Right kidney (tissue), 9 donors: ENCODE data around the gene ARL6IP1.

Experiments used
- DNase-seq: peaks from one replicate; pipeline ENCODE4 v3.0.0-alpha.2; 2016
- long read RNA-seq, 8 donors: transcript quantifications; one replicate each; lab custom pipeline, GENCODE V29; 2026

ARL6IP1 gene
- long read RNA-seq, donor 1, transcript ARL6IP1-201 (6 exons, 2,409 nt): major isoform, 177 of 219 reads
- long read RNA-seq, donor 1, transcript ARL6IP1-206 (2 exons, 806 nt): minor isoform, 5 of 219 reads
- long read RNA-seq, donor 1, partial matches to known transcripts: 14 of 219 reads
- long read RNA-seq, donor 1, other reads (novel, unspliced or antisense): 15 of 219 reads
- long read RNA-seq, donor 2, transcript ARL6IP1-201 (6 exons, 2,409 nt): major isoform, 126 of 164 reads
- long read RNA-seq, donor 2, transcript ARL6IP1-207 (3 exons, 581 nt): minor isoform, 6 of 164 reads
- long read RNA-seq, donor 2, transcript ARL6IP1-208 (4 exons, 778 nt): minor isoform, 5 of 164 reads
- long read RNA-seq, donor 2, transcript ARL6IP1-206 (2 exons, 806 nt): minor isoform, 5 of 164 reads
- long read RNA-seq, donor 2, partial matches to known transcripts: 22 of 164 reads
- long read RNA-seq, donor 2, other reads (novel, unspliced or antisense): 0 of 164 reads
- long read RNA-seq, donor 3, transcript ARL6IP1-201 (6 exons, 2,409 nt): major isoform, 68 of 83 reads
- long read RNA-seq, donor 3, partial matches to known transcripts: 5 of 83 reads
- long read RNA-seq, donor 3, other reads (novel, unspliced or antisense): 6 of 83 reads
- long read RNA-seq, donor 4, transcript ARL6IP1-201 (6 exons, 2,409 nt): major isoform, 128 of 151 reads
- long read RNA-seq, donor 4, partial matches to known transcripts: 17 of 151 reads
- long read RNA-seq, donor 4, other reads (novel, unspliced or antisense): 0 of 151 reads
- long read RNA-seq, donor 5, transcript ARL6IP1-201 (6 exons, 2,409 nt): major isoform, 171 of 202 reads
- long read RNA-seq, donor 5, transcript ARL6IP1-207 (3 exons, 581 nt): minor isoform, 5 of 202 reads
- long read RNA-seq, donor 5, partial matches to known transcripts: 20 of 202 reads
- long read RNA-seq, donor 5, other reads (novel, unspliced or antisense): 0 of 202 reads
- long read RNA-seq, donor 6, transcript ARL6IP1-201 (6 exons, 2,409 nt): major isoform, 115 of 163 reads
- long read RNA-seq, donor 6, transcript ARL6IP1-206 (2 exons, 806 nt): minor isoform, 8 of 163 reads
- long read RNA-seq, donor 6, transcript ARL6IP1-207 (3 exons, 581 nt): minor isoform, 5 of 163 reads
- long read RNA-seq, donor 6, partial matches to known transcripts: 27 of 163 reads
- long read RNA-seq, donor 6, other reads (novel, unspliced or antisense): 6 of 163 reads
- long read RNA-seq, donor 7: 0 reads
- long read RNA-seq, donor 8, transcript ARL6IP1-206 (2 exons, 806 nt): minor isoform, 8 of 206 reads
- long read RNA-seq, donor 8, transcript ARL6IP1-201 (6 exons, 2,409 nt): major isoform, 168 of 206 reads
- long read RNA-seq, donor 8, partial matches to known transcripts: 18 of 206 reads
- long read RNA-seq, donor 8, other reads (novel, unspliced or antisense): 7 of 206 reads

DNA sequence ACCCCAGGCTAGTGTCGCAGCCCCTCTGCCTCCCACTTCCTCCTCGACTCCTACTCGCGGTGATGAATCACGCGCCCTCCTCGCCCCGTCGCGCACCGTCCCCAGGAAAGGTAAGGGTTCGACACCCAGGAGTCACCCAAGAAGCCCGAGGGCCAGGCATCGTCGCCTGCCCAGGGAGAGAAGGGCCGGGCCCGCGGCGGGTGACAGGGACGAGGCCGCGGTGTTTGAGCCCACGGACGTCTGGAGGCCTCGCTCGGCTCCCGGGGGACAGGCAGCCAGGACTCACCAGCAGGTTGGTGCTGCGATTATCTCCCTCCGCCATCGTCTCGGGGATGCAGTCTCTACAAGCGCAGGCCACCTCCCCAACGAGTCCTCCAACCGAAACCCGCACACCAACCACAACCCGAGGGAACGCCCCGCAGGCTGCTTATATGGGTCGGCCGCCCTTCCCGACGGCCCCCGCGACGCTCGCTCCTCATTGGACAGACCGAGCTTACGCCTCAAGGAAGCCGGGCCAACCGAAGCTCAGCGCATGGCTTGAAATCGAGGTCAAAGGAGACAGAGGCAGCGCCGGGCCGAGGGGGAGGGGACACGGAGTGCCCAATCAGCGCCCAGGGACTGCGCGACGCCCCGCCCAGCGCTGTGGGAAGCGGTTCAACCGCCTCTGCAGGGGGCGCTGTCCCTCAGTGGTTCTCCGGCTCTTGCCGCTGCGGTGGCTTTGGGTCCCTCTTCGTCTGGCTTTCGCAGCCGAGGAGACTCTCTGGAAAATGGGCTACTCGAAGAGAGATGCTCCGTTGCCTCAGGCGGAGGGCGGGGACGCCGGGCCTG, at the start of gene ARL6IP1:
ARL6IP1 (minus strand) TSS at position 405 of the 828 bp plus-strand sequence; CDS start at position 322, 83 bp downstream.
- DNase-seq: peak; percentile 97

DNA sequence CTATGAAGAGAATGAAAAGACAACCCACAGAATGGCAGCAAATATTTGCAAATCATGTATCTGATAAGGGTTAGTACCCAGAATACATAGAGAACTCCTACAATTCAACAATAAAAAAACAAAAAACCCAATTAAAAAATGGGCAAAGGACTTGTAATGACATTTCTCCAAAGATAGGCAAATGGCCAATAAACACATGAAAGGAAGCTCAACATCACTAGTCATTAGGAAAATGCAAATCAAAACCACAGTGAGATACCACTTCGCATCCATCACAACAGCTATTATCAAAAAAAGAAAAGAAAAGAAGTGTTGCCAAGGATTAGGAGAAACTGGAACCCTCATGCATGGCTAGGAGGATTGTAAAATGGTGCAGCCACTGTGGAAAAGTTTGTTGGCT, 45.1 kb upstream of the ARL6IP1 start:
- no peak for DNase-seq

- no peak for DNase-seq
Measured at GRCh38 chr16:18842565-18842964, 41.2 kb upstream of the ARL6IP1 start.

GRCh38 chr16:18841833-18842525, 40.6 kb upstream of the ARL6IP1 start:
- DNase-seq: no peak

DNA sequence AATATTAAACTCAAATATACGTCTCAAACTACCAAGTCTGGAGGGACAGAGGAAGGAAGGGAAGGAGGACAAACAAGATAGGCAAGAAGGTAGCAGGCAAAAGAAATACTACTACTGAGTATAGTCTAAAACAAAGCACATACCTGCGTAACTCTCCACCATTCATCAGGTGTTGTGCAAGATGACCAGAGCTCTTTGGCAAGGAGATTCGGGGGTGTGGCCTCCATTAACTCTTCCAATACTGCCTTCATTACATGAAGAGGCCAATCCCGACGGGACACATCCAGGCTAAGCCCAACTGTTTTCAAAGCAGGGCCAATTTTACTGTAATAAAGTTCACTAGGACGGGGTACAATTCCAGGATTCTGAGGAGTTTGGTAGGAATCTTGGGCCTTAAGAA, 38.2 kb upstream of the ARL6IP1 start:
- no peak for DNase-seq

DNA sequence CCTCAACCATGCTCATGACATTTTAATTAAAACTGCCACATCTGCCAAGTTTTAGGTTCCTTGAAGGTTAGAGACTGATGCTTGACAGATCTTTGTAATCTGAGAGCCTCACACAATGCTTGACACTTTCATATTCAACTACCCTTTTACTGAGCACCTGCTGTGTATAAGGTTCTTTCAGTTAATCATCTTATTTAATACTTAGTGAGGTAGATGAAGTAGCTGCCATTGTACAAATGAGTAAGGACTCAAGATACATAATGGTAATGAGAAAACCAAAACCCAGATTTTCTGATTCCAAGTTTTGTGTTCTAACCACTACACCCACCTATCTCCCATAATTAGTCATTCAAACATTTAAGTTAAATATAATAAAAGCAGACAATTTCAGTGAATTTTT, 35.4 kb upstream of the ARL6IP1 start:
- DNase-seq: no peak

DNA sequence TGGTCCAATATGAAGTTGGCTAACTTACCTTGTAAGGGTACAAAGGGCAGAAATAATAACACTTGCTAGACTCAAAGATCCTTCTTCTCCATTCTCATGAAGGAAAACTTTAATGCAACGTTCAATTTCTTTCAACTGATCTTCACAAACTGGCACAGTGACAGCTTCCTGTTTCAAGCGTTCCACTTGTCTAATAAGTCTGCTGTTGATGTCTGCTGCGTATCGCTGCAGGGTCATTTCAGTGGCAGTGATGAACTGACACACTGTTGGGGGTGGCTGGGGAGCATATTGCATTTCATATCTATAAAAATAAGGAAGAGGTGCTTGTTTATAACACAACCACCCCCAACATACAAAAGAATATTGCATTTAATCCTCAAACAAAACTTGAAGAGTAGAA, 33.5 kb upstream of the ARL6IP1 start:
- DNase-seq: no peak

- no peak for DNase-seq
Measured at GRCh38 chr16:18833707-18834505, 32.6 kb upstream of the ARL6IP1 start.

DNA sequence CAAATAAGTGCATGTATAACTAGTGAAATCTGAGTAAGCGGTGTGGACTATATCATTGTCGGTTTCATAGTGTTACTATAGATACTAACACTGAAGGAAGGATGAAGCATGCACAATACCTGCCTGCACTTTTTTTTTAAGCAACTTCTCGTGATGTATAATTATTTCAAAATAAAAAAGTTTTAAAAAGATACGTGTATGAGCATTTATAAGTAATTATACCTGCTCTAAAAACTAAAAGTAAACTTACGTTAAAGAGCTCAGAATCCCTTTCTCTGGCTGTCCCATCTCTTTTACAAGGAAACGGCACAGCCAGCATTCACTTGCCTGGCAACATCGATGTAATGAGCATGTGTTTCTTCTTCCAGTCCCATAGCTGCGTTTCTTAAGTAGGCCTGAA, 31.3 kb upstream of the ARL6IP1 start:
- no peak for DNase-seq

GRCh38 chr16:18832006-18832405, 30.7 kb upstream of the ARL6IP1 start:
- DNase-seq: no peak

DNA sequence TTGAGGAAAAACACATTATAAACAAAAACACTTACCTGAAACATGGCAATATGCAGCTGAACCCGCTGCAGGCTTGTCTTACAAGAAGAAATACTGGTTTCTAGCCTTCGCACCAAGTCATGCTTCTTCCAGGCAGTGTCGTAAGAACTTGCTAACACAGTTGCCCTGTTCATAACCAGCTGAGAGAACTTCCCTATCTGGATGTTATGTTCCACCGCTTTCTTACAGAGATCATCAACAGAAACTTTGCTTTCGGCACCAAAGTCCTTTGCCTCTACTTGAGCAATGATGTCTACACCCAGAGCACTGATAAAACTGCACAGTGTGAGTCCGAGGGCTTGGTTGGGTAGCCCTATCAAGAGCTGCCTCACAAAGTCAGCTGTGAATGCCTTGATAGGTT, 27.9 kb upstream of the ARL6IP1 start:
- no peak for DNase-seq

DNA sequence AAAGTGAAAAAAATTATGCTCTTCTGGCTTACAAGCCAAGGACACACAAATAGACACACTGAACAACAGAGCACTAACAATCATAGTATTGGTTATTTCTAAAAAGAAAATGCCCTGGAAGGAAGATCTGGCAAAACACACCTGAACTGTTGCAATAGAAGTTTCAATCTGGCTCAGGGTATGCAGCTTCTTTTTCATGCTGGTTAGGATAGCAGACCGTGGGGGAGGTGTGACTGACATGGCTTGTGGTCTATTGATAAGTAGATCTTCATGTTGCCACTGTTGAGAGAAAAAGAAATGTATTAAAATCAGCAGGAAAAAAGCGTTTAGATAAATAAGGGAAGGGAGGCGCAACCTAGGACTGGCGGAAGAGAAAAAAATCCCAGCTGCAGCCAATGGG, 26.5 kb upstream of the ARL6IP1 start:
- no peak for DNase-seq

DNA sequence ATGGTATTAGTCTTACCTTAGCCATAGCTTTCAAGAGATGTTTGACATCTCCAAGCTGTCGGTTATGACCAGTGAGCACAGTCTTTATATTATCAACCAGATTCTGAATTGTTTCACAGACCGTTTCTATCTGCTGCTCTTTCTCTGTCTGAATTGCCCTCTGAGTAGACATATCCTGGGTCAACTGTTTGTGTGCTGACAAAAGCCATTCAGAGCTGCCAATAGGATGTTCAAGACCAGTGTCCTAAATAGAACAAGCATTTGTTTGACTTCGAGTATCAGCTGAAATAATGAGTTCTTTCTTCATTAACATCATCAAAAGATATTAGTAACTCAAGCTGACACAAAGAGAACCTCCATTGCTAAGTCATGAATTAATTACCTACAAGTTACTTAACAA, 14.9 kb upstream of the ARL6IP1 start:
- DNase-seq: no peak

- DNase-seq: no peak
Measured at GRCh38 chr16:18811925-18812324, 10.6 kb upstream of the ARL6IP1 start.

DNA sequence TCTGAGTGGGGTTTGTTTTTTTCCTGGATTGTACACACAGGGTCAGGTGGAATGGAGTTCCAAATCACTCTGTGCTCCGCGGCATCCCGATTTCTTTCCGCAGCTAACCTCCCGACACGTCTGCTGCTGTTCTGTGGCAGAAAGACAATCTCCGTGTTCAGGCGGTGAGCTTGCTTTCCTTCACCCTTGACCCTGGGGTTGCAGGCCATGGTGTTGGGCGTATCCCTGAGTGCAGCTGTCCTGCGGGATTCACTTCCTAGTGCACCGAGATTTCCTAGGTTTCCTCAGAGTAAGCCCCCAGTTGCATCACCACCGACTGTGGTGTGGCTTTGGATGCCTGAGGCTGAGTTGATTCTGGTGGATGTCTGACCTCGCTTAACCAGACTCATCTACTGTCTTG, 7.8 kb upstream of the ARL6IP1 start:
- no peak for DNase-seq

GRCh38 chr16:18805257-18805773, 4.0 kb upstream of the ARL6IP1 start:
- no peak for DNase-seq

DNA sequence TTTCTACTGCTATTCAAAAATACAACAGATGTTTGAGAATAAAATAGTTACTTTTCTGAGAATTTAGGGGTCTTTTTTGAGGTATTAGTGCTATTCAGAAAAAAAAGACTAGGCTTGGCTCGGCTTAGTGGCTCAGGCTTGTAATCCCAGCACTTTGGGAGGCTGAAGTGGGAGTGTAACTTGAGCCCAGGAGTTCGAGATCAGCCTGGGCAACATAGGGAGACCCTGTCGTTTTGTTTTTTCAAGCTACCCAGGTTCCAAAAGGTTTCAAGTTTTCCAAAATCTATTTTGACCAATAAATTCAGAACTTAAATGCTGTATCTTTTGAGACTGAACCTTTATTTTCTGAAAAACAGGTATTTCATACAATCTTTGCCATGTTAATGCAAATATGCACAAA, 3.2 kb upstream of the ARL6IP1 start:
- DNase-seq: no peak

DNA sequence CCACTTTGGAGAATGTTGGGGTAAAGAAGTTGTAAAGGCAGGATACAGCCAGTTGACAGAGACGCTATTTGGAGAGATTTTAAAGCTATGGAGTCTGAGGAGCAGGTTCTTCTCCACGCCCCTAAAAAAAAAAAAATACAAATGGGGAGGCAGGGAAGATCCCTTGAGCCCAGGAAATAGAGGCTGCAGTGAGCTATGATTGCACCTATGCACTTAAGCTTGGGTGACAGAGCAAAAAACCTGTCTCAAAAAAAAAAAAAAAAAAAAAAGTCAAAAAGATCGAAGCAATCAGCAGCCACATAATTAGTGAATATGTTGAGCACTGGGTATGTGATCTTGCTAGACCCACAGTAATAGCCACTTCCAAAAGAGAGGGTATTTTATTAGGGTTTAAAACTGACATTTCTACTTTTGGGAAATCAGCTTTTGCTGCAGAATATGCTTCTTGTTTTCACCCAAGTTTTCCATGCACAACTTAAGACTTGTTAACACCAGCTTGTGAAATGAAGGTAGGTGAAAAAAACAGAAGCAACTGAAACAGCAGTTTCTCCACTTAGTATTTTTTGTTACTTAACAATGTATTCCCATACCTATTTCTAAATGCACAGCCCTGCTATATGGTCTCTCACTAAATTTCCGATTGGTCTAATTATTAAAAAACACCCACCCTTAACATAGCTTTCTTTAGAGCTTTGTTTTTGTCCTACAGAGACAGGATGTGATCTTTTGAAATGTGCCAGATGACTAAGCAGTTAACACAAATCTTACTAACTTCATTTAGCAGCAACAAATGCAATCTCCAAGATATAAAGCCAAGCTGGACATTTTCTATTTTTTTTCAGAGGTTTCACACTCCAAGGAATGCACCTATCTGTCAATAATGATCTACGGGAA, 2.5 kb upstream of the ARL6IP1 start:
- DNase-seq: no peak
